HG03196 (cell line): ENCODE measurements around the gene TMEM91.

Source experiments
- ATAC-seq: cut with Tn5 transposase; IDR thresholded peaks from one replicate; pipeline ENCODE4 v1.9.1; 2021; ENCODE audit not compliant: unreplicated experiment

TMEM91 gene

DNA sequence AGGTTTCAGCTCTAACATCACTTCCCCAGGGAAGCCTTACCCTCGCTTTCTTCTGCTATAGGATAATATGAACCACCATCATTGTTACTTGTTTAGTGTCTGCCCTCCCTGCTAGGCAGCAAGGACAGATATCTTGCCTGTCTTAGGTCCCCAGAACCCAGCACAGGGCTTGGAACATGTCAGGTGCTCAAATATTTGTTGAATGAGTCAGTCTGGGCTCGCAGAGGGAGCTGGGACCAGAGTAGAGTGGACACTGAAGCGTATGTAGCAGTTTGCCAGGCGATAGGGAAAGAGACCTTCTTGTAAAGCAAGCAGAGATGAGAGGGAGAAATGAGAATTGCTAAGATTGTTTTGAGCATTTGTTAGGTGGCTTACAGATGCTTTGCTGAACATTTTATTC lies 33.0 kb downstream of the TMEM91 start:
- no peak for ATAC-seq

GRCh38 chr19:41410336-41411054 lies 34.2 kb downstream of the TMEM91 start:
- ATAC-seq = no peak

GRCh38 chr19:41411100-41411967 lies 35.0 kb downstream of the TMEM91 start:
- ATAC-seq = no peak

GRCh38 chr19:41411968-41412265 lies 35.6 kb downstream of the TMEM91 start:
- no peak for ATAC-seq

- ATAC-seq = no peak
These were observed 36.6 kb downstream of the TMEM91 start for GRCh38 chr19:41412953-41413352.

GRCh38 chr19:41413947-41414346 lies 37.6 kb downstream of the TMEM91 start:
- no peak for ATAC-seq

DNA sequence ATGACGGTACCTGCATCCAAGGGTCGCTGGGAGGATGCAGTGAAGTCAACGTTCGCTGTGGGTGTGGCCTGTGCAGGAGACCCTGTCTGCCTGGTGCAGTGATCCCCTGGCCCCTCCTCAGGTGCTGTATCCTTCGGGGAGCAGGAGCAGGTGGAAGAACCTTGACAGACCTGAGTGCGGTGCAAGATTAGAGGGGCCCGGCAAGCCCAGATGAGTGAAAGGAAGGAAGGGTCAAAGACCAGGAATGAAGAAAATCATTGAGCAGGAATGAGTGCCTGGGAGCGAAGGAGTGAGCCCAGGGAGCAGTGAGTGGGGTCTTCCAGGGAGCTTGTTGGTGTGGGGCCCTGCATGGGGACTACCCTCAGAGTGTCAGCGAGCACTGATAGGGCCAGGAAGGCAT lies 38.1 kb downstream of the TMEM91 start:
- no peak for ATAC-seq

GRCh38 chr19:41415154-41415571 lies 38.8 kb downstream of the TMEM91 start:
- no peak for ATAC-seq

GRCh38 chr19:41416194-41416674 lies 39.9 kb downstream of the TMEM91 start:
- ATAC-seq = no peak

GRCh38 chr19:41420101-41420880 lies 44.0 kb downstream of the TMEM91 start:
- ATAC-seq = no peak

DNA sequence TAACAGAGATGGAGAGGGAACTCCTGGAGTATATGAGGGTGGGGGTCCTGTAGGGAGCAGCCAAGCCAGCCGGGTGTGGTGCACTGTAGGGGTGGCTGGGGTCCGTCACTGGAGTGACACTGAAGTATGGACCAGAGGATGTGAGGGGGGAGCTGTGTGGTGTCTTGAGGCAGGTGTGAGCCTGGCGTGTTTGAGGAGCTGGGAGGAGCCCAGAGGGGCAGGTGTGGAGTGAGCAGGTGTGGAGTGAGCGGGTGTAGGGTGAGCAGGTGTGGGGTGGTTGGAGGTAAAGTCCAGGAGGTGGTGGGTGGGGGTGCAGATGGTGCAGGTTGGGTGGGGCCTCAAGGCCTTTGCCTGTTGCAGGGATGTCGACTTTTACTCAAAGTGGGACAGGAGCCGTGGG lies 45.0 kb downstream of the TMEM91 start:
- ATAC-seq = no peak

DNA sequence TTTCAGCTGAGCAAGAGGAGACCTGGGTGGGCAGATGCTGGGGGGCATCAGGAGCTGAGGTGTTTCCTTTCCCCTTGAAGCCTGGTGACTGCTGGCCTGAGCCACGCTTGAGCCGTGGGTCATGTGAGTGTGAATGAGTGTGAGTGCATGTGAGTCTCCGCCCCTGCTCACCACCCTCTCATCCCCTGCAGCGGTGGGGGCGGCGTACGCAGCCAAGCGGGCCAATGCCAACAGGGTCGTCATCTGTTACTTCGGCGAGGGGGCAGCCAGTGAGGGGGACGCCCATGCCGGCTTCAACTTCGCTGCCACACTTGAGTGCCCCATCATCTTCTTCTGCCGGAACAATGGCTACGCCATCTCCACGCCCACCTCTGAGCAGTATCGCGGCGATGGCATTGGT lies 45.6 kb downstream of the TMEM91 start:
- no peak for ATAC-seq

DNA sequence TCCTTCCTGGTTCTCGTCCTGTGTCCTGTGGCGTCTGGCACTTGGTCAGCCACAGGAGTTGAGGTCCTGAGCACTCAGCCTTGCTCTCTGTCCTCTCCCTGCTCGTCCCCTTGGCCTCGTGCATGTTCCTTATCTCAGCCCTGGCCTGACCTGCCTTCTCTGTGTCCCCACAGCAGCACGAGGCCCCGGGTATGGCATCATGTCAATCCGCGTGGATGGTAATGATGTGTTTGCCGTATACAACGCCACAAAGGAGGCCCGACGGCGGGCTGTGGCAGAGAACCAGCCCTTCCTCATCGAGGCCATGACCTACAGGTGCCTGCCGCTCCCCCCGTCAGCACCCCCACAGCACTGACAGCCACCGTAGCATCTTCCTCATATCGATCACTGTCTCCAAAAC lies 46.1 kb downstream of the TMEM91 start:
- no peak for ATAC-seq

DNA sequence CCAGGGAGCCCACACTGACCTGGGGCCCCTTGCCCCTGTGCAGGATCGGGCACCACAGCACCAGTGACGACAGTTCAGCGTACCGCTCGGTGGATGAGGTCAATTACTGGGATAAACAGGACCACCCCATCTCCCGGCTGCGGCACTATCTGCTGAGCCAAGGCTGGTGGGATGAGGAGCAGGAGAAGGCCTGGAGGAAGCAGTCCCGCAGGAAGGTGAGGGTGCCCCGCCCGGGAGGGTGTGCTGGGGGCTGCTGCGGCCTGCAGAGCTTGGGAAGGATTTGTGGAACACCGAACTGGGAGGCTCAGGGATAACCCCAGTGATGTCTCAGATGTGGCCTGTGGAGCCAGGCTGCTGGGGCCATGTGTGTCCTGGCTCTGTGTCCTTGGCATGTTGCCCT lies 46.6 kb downstream of the TMEM91 start:
- no peak for ATAC-seq

GRCh38 chr19:41424335-41425173 lies 48.2 kb downstream of the TMEM91 start:
- ATAC-seq = no peak

- no peak for ATAC-seq
These were observed 49.1 kb downstream of the TMEM91 start for GRCh38 chr19:41425174-41426115.

DNA sequence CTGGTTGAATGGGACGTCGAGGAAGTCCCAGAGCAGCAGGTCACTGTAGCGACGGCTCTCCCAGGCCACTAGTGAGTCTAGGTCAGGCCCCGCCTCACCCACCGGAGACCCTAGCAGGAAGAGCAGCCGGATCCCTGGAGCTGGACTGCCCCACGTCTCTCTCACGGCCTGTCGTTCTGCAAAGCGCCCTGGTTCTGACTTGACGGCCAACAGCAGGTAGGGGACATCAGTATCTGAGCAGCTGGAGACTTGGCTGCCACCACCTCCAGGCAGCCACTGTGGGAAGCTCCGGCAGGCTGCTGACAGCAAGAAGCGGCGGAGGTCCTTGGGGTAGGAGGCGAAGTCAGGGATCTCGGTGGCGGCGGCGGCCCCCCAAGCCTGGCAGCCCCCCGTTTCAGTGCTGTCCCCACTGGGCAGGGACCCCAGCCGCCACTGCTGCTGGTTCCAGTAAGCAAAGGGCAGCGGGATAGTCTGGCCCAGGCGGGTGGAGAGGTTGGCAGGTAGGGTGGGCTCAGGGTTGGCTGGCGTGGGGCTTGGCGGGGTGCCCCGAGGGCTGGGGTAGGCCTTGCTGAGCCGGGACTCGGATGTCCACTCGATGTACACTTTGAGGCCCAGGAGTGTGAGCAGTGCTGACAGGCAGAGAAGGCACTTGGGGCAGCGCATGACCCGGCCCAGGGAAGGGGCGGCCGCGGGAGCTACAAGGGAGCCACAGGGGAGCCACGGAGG lies 49.9 kb downstream of the TMEM91 start:
- ATAC-seq = no peak

DNA sequence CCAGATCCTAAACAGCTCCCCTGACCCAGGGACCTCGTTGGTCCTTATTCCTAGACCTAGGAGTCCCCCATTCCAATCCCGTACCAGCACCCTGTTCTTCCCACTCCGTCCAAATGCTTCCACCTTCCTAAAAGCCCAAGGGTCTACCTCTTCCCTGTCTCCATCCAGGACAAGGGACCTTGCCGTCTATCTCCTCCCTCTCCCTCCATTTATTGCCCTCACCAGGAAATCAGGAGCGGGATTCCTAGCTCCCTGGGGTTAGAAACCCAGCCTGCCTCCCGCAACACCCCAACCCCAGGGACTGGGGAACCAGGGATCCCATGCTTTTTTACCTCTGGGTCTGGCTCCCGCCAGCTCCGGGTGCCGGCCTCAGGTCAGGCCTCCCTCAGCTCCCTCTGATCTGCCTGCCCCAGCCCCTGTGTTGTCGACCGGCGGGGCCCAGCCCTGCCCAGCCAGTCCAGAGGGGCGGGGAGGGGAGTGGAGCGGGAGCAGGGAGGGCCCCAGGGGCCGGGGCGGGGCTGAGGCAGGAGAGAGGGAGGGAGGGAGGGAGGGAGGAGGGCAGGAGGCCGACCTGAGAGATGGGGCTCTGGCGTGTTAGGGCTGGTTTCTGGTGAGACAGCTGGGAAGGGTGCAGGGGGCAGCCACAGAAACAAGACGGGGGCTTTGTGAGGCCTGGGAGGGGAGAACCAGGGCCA lies 50.8 kb downstream of the TMEM91 start, which contains the start of gene B3GNT8:
Gene B3GNT8, minus strand, starts transcription at position 423 of the 695 bp plus-strand sequence. CDS start 596 bp downstream, outside the sequence.
- no peak for ATAC-seq
